Suppressor macrophage treated with lipopolysaccharide for 1 hour (primary cell): ENCODE measurements around the gene GEMIN7.
A peak's percentile ranks its signal among the peaks of the same experiment; 100 is the strongest.

Source experiments
- DNase-seq, 3 donors: peaks; one replicate each; pipeline ENCODE4 v3.0.0-alpha.2; 2020 to 2022

The GEMIN7 gene

GRCh38 chr19:45133661-45134060 is 54.6 kb downstream of the GEMIN7 start:
- DNase-seq, result no peak

DNA sequence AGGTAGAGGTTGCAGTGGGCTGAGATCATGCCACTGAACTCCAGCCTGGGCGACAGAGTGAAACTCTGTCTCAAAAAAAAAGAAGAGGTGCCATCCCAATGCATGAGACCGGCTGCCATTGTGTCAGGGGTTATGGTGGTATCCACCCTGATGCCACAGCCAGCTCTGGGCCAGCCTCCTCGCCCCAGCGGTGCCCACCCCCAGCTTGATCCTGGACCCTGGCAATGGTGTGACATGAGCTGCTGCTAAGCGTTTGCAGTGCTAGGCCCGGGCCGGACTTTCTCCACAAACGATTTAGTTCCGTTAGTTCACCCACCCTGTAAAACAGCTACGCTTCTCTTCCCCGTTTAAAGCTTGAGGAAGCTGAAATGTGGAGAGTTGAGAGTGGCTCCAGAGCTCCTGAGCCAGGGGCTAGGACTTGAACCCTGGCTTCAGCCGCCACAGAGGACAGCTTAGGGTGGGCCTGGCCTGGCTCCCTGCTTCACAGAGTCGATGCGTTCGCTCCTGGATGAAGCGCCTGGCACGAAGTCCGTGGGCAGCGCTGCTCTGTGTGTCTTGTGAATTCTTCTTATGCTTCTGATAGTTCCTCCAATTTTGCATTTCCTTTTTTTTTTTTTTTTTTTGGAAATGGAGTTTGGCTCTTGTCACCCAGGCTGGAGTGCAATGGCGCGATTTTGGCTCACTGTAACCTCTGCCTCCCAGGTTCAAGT is 56.3 kb downstream of the GEMIN7 start:
- no peak for DNase-seq

- DNase-seq, result peak in 1 of 3 donors; percentile 22
These were observed 57.6 kb downstream of the GEMIN7 start for GRCh38 chr19:45136507-45137178.

- no peak for DNase-seq
These were observed 58.2 kb downstream of the GEMIN7 start for GRCh38 chr19:45137179-45137761.

DNA sequence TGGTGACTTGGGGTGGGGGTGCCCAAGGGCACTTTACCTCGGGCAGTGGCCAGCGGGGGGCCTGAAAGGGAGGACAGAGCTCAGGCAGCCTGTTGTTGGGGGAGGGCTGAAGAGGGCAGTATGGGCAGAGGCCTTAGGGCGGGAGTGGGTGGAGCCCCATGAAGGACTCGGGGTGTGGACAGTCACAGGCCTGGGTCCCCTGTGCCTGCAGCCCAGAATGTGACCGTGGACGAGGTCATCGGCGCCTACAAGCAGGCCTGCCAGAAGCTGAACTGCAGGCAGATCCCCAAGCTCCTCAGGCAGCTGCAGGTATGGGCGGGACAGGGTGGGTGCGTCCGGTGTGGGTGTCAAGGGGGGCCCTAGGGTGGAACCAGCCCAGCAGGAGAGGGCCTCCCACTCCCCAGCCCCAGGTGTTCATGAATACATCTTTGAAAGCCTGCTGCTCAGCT is 59.3 kb downstream of the GEMIN7 start:
- DNase-seq, result no peak

GRCh38 chr19:45139286-45140143 is 60.5 kb downstream of the GEMIN7 start:
- DNase-seq, result no peak

GRCh38 chr19:45140144-45140503 is 61.1 kb downstream of the GEMIN7 start:
- DNase-seq, result no peak

- no peak for DNase-seq
These were observed 61.5 kb downstream of the GEMIN7 start for GRCh38 chr19:45140533-45140932.
